GM18519 (cell line): ENCODE results near the gene PPP4R1.

Source experiments
- ATAC-seq: cut with Tn5 transposase; IDR thresholded peaks from one replicate; pipeline ENCODE4 v1.9.1; 2021; ENCODE audit warnings: mild to moderate bottlenecking, moderate library complexity; ENCODE audit not compliant: unreplicated experiment, low FRiP score

The PPP4R1 gene

GRCh38 chr18:9597609-9598008, 16.8 kb downstream of the PPP4R1 start:
- ATAC-seq = no peak

DNA sequence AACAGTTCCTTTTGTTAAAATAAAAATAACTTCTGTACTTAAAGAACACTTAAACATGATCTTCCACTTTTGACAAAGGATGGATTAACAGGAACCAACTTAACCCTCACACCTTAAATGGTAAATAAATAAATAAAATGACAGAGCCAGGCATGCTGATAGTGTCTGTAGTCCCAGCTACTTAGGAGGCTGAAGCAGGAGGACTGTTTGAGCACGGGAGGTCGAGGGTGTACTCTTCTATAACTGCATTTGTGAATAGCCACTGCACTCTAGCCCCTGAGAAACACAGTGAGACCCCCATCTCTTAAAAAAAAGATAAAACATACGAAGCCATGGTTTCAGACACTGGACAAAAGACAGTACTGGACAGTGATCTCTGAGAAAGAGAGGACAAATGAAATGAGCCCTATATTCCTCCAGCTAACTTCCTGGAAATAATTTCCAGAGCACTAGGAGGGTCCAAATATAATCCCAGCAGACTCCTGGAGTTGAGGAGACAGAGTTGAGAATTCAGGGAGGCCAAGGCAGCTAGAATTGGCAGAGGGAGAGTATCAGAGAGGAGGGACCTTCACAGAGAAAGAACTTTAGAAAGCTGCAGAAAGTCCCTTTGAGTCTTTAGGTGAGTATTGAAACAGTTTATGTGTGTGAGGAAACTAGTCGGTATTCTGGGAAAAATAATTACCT, 17.4 kb downstream of the PPP4R1 start:
- no peak for ATAC-seq

DNA sequence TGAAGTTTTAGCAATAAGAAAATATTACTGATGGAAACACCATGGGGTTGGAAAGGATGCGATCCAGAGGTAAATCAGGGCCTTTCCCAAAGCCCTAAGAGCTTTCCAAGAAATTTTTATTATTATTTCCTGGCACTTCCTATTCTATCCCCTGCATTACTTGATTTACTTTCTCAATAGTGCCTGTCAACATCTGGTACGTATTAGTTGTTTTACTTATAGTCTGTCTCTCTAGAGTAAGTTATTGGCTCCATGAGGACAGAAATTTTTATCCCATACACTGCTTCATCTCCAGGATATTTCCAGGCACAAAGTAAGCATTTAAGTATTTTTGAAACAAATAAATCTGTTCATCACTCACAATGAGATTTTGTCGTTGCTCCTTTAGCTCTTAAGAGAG, 18.1 kb downstream of the PPP4R1 start:
- no peak for ATAC-seq

DNA sequence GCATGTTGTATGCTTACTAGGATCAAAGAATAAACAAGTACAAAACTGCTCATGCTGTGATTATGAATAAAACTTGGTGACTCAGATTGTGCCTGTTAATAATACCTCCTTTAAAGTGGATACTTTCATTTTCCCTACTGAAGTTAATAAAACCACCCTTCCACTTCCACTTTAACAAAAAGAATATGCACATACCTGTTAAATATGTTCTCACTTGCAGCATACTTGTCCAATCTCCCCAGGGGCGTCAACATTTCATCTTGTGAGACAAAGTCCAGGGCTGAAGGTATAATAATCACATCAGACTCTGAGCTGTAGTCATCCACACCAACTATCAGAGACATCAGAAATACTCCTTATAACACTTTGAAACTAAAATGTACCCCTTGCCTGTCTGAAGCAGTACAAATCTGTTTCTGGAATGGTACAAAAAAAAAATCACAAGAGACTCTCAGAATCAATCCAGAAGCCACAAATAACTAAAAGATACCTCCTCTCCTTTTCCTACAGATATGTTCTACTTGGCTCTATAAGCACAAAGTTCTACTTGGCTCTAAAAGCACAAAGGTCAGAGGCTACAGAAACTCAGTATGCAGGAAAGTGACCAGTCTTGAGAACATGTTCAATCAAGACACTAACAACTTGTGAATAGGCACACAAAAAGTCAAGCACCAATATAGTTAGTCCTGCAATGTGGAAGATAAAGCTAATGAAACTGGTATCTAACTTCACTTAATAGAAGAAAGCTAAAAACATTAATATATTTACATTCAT, 19.3 kb downstream of the PPP4R1 start:
- ATAC-seq = peak; percentile 53

DNA sequence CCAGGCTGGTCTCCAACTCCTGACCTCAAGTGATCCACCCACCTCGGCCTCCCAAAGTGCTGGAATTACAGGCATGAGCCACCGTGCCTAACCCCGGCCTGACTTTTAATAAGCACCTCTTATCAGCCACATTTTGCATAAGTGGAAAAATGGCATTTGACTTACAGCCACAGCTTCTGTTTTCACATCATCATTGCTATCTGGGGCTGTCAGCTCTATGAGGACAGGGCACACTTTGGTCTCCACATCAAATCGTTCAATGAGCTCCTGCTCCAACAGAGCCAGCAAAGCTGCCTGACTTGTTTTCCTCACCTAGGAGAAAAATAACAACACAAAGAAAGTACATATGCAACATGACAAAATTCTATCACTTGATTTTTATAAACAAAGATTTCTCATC, 26.4 kb downstream of the PPP4R1 start:
- ATAC-seq = no peak

GRCh38 chr18:9586814-9587213, 27.5 kb downstream of the PPP4R1 start:
- ATAC-seq = no peak

DNA sequence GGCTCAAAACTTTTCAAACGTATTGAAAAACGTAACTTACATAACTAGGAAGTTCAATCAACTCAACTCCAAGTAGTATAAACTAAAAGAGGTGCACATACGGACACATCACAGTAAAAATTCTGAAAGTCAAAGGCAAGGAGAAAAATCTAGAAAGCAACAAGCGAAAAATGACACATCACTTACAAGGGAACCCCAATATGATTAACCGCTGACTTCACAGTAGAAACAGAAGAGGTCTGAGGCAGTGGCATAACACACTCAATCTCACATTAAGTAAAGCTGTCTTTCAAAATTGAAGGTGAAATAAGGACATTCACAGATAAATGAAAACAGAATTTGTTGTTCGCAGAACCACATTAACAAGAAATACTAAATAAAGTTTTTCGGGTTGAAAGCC, 32.7 kb downstream of the PPP4R1 start:
- ATAC-seq = no peak

GRCh38 chr18:9578306-9578705, 36.1 kb downstream of the PPP4R1 start:
- ATAC-seq = no peak

DNA sequence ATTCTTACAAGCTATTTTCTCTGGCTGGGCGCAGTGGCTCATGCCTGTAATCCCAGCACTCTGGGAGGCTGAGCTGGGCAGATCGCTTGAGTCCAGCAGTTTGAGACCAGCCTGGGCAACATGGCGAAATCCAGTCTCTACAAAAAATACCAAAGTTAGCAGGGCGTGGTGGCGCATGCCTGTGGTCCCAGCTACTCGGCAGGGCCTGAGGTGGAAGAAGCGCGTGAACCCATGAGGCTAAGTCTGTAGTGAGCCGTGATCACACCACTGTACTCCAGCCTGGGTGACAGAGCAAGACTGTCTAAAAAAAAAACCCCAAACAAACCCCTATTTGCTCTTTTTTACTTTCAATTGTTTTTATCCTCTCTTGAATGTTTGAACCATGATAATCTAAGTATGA, 37.0 kb downstream of the PPP4R1 start:
- no peak for ATAC-seq

GRCh38 chr18:9575558-9575957, 38.8 kb downstream of the PPP4R1 start:
- ATAC-seq = no peak

DNA sequence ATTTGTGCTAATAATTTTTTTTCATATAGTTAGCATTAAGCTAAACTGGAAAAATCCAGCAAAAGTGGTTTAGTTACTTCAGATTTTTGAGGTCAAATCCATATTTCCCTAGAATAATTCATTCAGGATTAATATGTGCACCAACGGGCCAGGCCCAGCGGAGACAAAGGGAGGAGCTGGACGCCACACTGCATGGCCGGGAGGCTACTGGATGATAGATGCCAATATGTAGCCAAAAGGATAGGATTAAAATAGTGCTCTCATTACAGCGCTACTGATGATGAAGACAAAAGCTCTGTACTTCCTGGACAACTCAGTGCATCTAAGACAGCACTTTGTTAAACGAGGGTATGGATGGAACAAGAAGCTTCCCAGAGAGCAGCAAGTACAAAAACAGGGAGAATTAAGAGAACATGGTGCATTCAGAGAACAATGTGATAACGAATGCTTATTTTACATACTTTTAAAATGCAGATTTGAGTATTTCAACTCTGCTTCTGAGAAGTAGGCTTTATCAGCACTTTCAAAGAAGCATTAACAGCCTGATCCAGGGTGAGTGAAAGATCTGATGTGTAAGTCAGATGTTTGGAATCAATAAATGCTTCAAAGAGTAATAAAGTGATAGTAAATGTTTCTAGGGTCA, 39.8 kb downstream of the PPP4R1 start:
- ATAC-seq = no peak

DNA sequence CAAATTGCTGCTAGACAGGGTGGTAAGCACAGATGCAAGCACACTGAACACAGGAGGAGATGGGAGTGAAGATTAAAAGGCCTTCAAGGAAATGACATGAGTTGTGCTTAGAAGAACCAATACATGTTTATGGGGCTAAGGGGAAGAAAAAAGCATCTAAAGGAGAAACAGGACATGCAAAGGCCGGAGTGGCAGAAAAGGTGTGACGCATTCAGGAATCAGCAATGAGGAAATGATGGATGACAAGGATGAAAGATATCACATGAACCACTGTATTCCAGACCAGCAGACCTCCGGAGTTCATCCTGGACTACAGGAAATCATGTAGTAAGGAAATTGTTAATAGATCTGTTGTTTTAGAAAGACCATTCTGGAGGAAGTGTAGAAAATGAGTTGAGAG, 42.8 kb downstream of the PPP4R1 start:
- no peak for ATAC-seq

DNA sequence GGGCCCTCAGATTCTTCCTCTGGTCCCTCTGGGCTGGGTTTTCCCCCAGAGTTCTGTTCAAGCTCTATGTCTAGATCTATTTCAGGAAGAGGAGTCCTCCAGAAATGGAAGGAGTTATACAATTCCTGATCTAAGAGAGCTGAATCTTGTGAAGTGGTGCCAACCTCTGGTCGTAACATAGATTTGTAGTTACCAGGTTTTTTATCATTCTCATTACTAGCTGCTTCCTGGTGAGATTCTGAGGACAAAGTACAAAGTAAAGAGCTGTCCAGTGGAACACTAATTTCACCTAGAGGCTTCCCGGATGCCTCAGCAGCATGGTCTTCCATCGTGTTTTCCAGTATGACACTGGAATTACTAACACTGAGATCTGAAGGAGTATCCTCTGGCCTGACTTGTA, 44.1 kb downstream of the PPP4R1 start:
- ATAC-seq = no peak

DNA sequence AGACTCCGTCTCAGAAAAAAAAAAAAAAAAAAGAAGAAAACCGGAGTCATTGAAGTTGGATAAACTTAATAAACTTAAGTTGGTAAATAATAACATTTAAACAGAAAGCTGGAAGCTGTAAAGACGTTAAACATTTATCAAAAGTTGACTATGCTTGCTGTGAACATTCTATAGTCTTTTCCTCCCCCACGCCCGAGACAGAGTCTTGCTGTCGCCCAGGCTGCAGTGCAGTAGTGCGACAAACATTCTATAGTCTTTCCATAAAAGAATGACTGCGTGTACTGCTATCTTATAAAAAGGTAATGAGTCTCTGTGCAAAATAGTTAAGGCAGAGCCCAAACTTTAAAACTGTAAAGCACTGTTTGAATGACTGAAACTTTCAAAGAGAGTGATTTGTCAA, 45.2 kb downstream of the PPP4R1 start:
- no peak for ATAC-seq

GRCh38 chr18:9568186-9568585, 46.2 kb downstream of the PPP4R1 start:
- no peak for ATAC-seq

DNA sequence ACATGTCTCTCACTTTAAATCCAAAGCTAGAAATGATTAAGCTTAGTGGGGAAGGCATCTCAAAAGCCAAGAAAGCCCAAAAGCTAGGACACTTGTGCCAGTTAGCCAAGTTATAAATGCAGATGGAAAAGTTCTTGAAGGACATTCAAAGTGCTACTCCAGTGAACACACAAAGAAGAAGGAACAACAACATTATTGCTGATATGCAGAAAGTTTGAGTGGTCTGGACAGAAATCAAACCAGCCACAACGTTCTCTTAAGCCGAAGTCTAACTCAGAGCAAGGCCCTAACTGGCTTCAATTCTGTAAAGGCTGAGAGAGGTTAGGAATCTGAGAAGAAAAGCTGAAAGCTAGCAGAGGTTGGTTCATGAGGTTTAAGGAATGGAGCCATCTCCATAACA, 49.0 kb downstream of the PPP4R1 start:
- ATAC-seq = no peak

GRCh38 chr18:9563331-9563730, 51.0 kb downstream of the PPP4R1 start:
- no peak for ATAC-seq

GRCh38 chr18:9562584-9562983, 51.8 kb downstream of the PPP4R1 start:
- ATAC-seq = no peak

GRCh38 chr18:9561759-9562158, 52.6 kb downstream of the PPP4R1 start:
- no peak for ATAC-seq

GRCh38 chr18:9559253-9559652, 55.1 kb downstream of the PPP4R1 start:
- ATAC-seq = no peak

GRCh38 chr18:9558387-9559064, 55.8 kb downstream of the PPP4R1 start:
- no peak for ATAC-seq
